WTC11 (cell line): Measurements from ENCODE around the gene CENPB.

Experiments
- CTCF ChIP-seq: fragments of 200-600 bp; IDR thresholded peaks from 2 replicates; pipeline ENCODE4 v1.8.0; 2022; ENCODE audit warnings: antibody characterized with exemption
- E2F4 ChIP-seq: sonication (generic); formaldehyde crosslinking; IDR thresholded peaks from 2 replicates; pipeline ENCODE4 v1.8.1; 2022; ENCODE audit warnings: low read depth, mild to moderate bottlenecking, moderate library complexity, missing genetic modification reagents, borderline replicate concordance
- FOXJ3 ChIP-seq: sonication (generic); formaldehyde crosslinking; IDR thresholded peaks from 2 replicates; pipeline ENCODE4 v1.9.0; 2021; ENCODE audit warnings: missing genetic modification reagents, mild to moderate bottlenecking, borderline replicate concordance
- IRF2 ChIP-seq: sonication (generic); formaldehyde crosslinking; IDR thresholded peaks from 2 replicates; pipeline ENCODE4 v1.8.0; 2022; ENCODE audit warnings: low read depth, missing genetic modification reagents, borderline replicate concordance
- KAT7 ChIP-seq: sonication (generic); formaldehyde crosslinking; IDR thresholded peaks from 2 replicates; pipeline ENCODE4 v1.8.1; 2023; ENCODE audit warnings: missing genetic modification reagents, mild to moderate bottlenecking, borderline replicate concordance
- MAX ChIP-seq: sonication (generic); formaldehyde crosslinking; IDR thresholded peaks from 2 replicates; pipeline ENCODE4 v1.8.0; 2022; ENCODE audit warnings: mild to moderate bottlenecking, missing genetic modification reagents
- NFATC4 ChIP-seq: fragments of 250-450 bp; sonication (Bioruptor Pico); IDR thresholded peaks from 2 replicates; pipeline ENCODE4 v1.9.0; 2021; ENCODE audit warnings: mild to moderate bottlenecking
- NR3C1 ChIP-seq: sonication (generic); formaldehyde crosslinking; conservative IDR thresholded peaks from 2 replicates; pipeline ENCODE4 v1.8.1; 2023; ENCODE audit warnings: low read depth, mild to moderate bottlenecking, missing genetic modification reagents
- ZNF121 ChIP-seq: sonication (generic); formaldehyde crosslinking; IDR thresholded peaks from 2 replicates; pipeline ENCODE4 v1.8.0; 2023; ENCODE audit warnings: missing genetic modification reagents
- ZNF512 ChIP-seq: sonication (generic); formaldehyde crosslinking; IDR thresholded peaks from 2 replicates; pipeline ENCODE4 v1.8.1; 2022; ENCODE audit warnings: missing genetic modification reagents, borderline replicate concordance

- TF ChIP-seq CTCF (no peak), NR3C1 (CRISPR knock-in tag) (no peak), KAT7 (CRISPR knock-in tag) (no peak), NFATC4 (no peak), ZNF121 (CRISPR knock-in tag) (no peak), E2F4 (CRISPR knock-in tag) (no peak), MAX (CRISPR knock-in tag) (no peak), IRF2 (CRISPR knock-in tag) (no peak), ZNF512 (CRISPR knock-in tag) (no peak), FOXJ3 (no peak)
Measured at GRCh38 chr20:3800878-3801260, 14.3 kb upstream of the CENPB start.
